GM12878 (cell line): ENCODE measurements around the gene TIRAP. TPM values are rescaled to one million over a fixed set of nuclear protein-coding genes. Genes with fewer than 3 reads are reported as not detected.

Source experiments
- ATAC-seq: fragments of 200-7000 bp; cut with Tn5 transposase; 3 replicates; pipeline ENCODE4 v1.9.1; 2020; ENCODE audit warnings: mild to moderate bottlenecking, moderate library complexity
- BruUV-seq: library from RNA; stranded (reverse); fragments of 400-500 nt; replicated peaks from 2 replicates; lab custom pipeline; 2021; lab: Mats Ljungman, UMichigan
- CTCF ChIA-PET: fragments of 300-600 bp; sonication (Branson Sonifier 250); formaldehyde crosslinking; extraction: SDS; loops from one replicate; lab custom pipeline; 2021; ENCODE audit warnings: inconsistent platforms; lab: Yijun Ruan, JAX
- POLR2A ChIA-PET: fragments of 350-600 bp; formaldehyde crosslinking; extraction: SDS; loops from one replicate; lab custom pipeline; 2021; ENCODE audit warnings: inconsistent platforms; lab: Charles Lee
- RAD21 ChIA-PET: fragments of 300-600 bp; sonication (Branson Sonifier 250); formaldehyde crosslinking; loops from one replicate; lab custom pipeline; 2023; ENCODE audit warnings: antibody characterized with exemption; ENCODE audit not compliant: unreplicated experiment; lab: Charles Lee
- SMC1A ChIA-PET: fragments of 300-600 bp; sonication (Branson Sonifier 250); formaldehyde crosslinking; loops from one replicate; lab custom pipeline; 2023; ENCODE audit not compliant: unreplicated experiment, uncharacterized antibody; lab: Charles Lee
- DNase-seq: peaks from one replicate; pipeline ENCODE4 v3.0.0-alpha.2; 2011; ENCODE audit warnings: low read depth, low spot score
- FAIRE-seq: peaks from 3 replicates; lab custom pipeline; 2011; peaks lifted over from hg19 to GRCh38; lab: Jason Lieb, UNC
- H2AFZ ChIP-seq: 2 replicates; pipeline ENCODE4 v1.6.0; 2011; ENCODE audit warnings: low read depth, low read length, control low read depth; ENCODE audit not compliant: control insufficient read depth
- H3K27ac ChIP-seq: 2 replicates; pipeline ENCODE4 v1.5.1; 2011; ENCODE audit warnings: control low read depth; ENCODE audit not compliant: control insufficient read depth, insufficient read depth
- H3K27me3 ChIP-seq, 2 experiments: replicated peaks in 1 of 2; 2 replicates each; pipeline versions ENCODE4 v1.6.0 to v1.6.1; 2011; ENCODE audit warnings: low read length in 1 of 2; ENCODE audit not compliant: control insufficient read depth in 2 of 2, insufficient read depth in 2 of 2
- H3K36me3 ChIP-seq, 2 experiments: 2 replicates each; pipeline ENCODE4 v1.5.1; 2011; ENCODE audit warnings: low read length in 1 of 2; ENCODE audit not compliant: control insufficient read depth in 2 of 2, insufficient read depth in 2 of 2
- H3K4me1 ChIP-seq: 2 replicates; pipeline ENCODE4 v1.6.1; 2011; ENCODE audit warnings: mild to moderate bottlenecking, low read length, moderate library complexity, mixed read lengths; ENCODE audit not compliant: control insufficient read depth, insufficient read depth
- H3K4me2 ChIP-seq: 2 replicates; pipeline ENCODE4 v1.6.0; 2011; ENCODE audit warnings: control low read depth; ENCODE audit not compliant: control insufficient read depth, insufficient read depth
- H3K4me3 ChIP-seq: fragments of 200-600 bp; sonication (generic); 2 replicates; pipeline ENCODE4 v1.5.1; 2016
- H3K79me2 ChIP-seq: 2 replicates; pipeline ENCODE4 v1.6.0; 2011; ENCODE audit warnings: low read length; ENCODE audit not compliant: control insufficient read depth, insufficient read depth
- H3K9ac ChIP-seq: 2 replicates; pipeline ENCODE4 v1.8.0; 2011; ENCODE audit warnings: low read length, control low read depth, mixed read lengths; ENCODE audit not compliant: control insufficient read depth, insufficient read depth
- H3K9me3 ChIP-seq: replicated peaks from 3 replicates; pipeline ENCODE4 v1.5.1; 2011; ENCODE audit warnings: mild to moderate bottlenecking, low read length; ENCODE audit not compliant: control insufficient read depth, insufficient read depth
- H4K20me1 ChIP-seq: 2 replicates; pipeline ENCODE4 v1.6.0; 2011; ENCODE audit not compliant: control insufficient read depth, insufficient read depth
- CBX3 ChIP-seq: fragments of 200-600 bp; sonication (generic); IDR thresholded peaks from 2 replicates; pipeline ENCODE4 v1.6.1; 2016; ENCODE audit warnings: low read depth, borderline replicate concordance
- CREB1 ChIP-seq: IDR thresholded peaks from 2 replicates; pipeline ENCODE4 v1.6.1; 2012; ENCODE audit warnings: low read depth, mild to moderate bottlenecking, inconsistent platforms
- ESRRA ChIP-seq: IDR thresholded peaks from 2 replicates; pipeline ENCODE4 v1.6.1; 2012; ENCODE audit warnings: mild to moderate bottlenecking, low read length, improper control_type of control experiment
- HDAC2 ChIP-seq: fragments of 200-600 bp; sonication (generic); IDR thresholded peaks from 2 replicates; pipeline ENCODE4 v1.6.1; 2017
- MEF2A ChIP-seq: IDR thresholded peaks from 2 replicates; pipeline ENCODE4 v1.6.1; 2011; ENCODE audit warnings: low read depth, mild to moderate bottlenecking, low read length, moderate library complexity; ENCODE audit not compliant: insufficient read depth
- MYC ChIP-seq: IDR thresholded peaks from 2 replicates; pipeline ENCODE4 v1.6.1; 2011; ENCODE audit warnings: mild to moderate bottlenecking, low read length, moderate library complexity, inconsistent platforms; ENCODE audit not compliant: insufficient read depth, insufficient replicate concordance, insufficient read length, severe bottlenecking
- NFXL1 ChIP-seq: fragments of 450-650 bp; IDR thresholded peaks from 2 replicates; pipeline ENCODE4 v1.6.1; 2017; ENCODE audit warnings: antibody characterized with exemption, mild to moderate bottlenecking, borderline replicate concordance
- NFYB ChIP-seq: IDR thresholded peaks from 2 replicates; pipeline ENCODE4 v1.6.1; 2011; ENCODE audit warnings: low read depth, mild to moderate bottlenecking, low read length, improper control_type of control experiment, moderate library complexity; ENCODE audit not compliant: insufficient read depth
- SMARCA5 ChIP-seq: fragments of 450-650 bp; IDR thresholded peaks from 2 replicates; pipeline ENCODE4 v1.6.1; 2017; ENCODE audit warnings: mild to moderate bottlenecking
- SP1 ChIP-seq: IDR thresholded peaks from one replicate; pipeline ENCODE4 v1.6.1; 2011; ENCODE audit warnings: low read depth, low read length
- YY1 ChIP-seq: IDR thresholded peaks from 2 replicates; pipeline ENCODE4 v1.6.1; 2011; ENCODE audit warnings: low read depth, mild to moderate bottlenecking, low read length
- ZNF622 ChIP-seq: fragments of 450-650 bp; IDR thresholded peaks from 2 replicates; pipeline ENCODE4 v1.6.1; 2017; ENCODE audit warnings: mild to moderate bottlenecking, inconsistent platforms
- WGBS: methylation state at CpG from one replicate; pipeline ENCODE4 v1.1.6; 2016; ENCODE audit warnings: low lambda C conversion rate; ENCODE audit not compliant: insufficient replicate concordance, insufficient coverage; ENCODE audit errors: missing lambda C conversion rate; 5-methylcytosine and 5-hydroxymethylcytosine counted together
- in situ Hi-C: fragments of 300-500 bp; cut with MboI; formaldehyde crosslinking; loops from 9 replicates; pipeline ENCODE4 v1.14.3; 2018; ENCODE audit warnings: mixed read lengths
- intact Hi-C: fragments of 100-400 bp; cut with micrococcal nuclease; formaldehyde crosslinking; loops from one replicate; pipeline ENCODE4 v1.14.2; 2022; ENCODE audit not compliant: unreplicated experiment
- polyA plus RNA-seq, 11 experiments: library from polyadenylated mRNA; depleted of rRNA in 4 of 11; unstranded in 6 of 11; stranded (reverse) in 5 of 11; fragments of >200 nt; fragmentation: Nextera tagmentation in 4 of 11; fragmentation: Illumina TruSeq in 1 of 11; extraction: Ambion mirVana in 4 of 11; extraction: Trizol in 1 of 11; gene quantifications; 1 replicate in 1 of 11; 2 replicates in 10 of 11; pipeline versions ENCODE4 v1.2.1 to v1.2.3, GENCODE V29; 2011 to 2016; ENCODE audit warnings: inconsistent platforms in 2 of 11, missing spikeins in 2 of 11, low read depth in 1 of 11
- total RNA-seq, 4 experiments: library from RNA; depleted of rRNA in 3 of 4; stranded (reverse); fragments of >200 nt in 3 of 4; fragmentation: Illumina TruSeq in 1 of 4; extraction: Trizol in 1 of 4; gene quantifications; 2 replicates each; pipeline versions ENCODE4 v1.2.1 to v1.2.3, GENCODE V29; 2013 to 2021
- TF ChIP-seq, protein P1 (sequence below): IDR thresholded peaks from 2 replicates; pipeline ENCODE4 v1.6.1; 2011; ENCODE audit warnings: low read depth, mild to moderate bottlenecking, low read length, moderate library complexity, borderline replicate concordance; ENCODE audit errors: extremely low read depth
- TF ChIP-seq, protein P2 (sequence below): fragments of 450-650 bp; IDR thresholded peaks from 2 replicates; pipeline ENCODE4 v1.6.1; 2017; ENCODE audit warnings: mild to moderate bottlenecking

TIRAP gene
- total and polyA plus RNA-seq, 10 of the 15 experiments (the other 5 are each of a cell fraction or from before 2014, with no cell fraction given), result 0.76 to 9.9 (median 4.7) TPM

DNA sequence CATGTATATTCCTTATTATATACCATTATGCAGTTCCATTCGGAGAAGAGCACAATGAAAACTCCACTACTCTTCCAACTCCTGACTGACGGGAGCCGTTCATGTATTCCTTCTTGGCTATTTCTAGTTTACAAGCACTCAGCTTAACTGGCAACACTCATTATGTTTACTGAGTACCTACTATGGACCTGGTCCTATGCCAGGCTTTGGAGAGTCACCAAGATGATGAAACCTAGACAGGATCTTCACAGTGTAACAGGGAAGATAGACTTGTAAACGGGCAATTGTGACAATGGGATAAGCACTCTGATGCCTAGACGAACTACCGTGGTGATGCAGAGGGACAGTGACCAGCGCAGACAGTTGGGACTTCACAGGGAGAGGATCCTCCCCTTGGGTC, 50.2 kb downstream of the TIRAP start:
- H3K27ac ChIP-seq, result no peak overlapping the region
- no peak overlapping the region for H2AFZ ChIP-seq
- ChIA-PET RAD21 (no interaction called here), SMC1A (no interaction called here), POLR2A (interaction anchor here (0.6 kb wide), 1 partner anchor 70 kb away, joined by 3 read pairs; no protein-coding TSS in a partner anchor), CTCF (no interaction called here)
- H3K4me3 ChIP-seq, result no peak overlapping the region
- no peak overlapping the region for H3K9ac ChIP-seq
- H4K20me1 ChIP-seq, result no peaks in the 10 kb centered on the region
- H3K9me3 ChIP-seq, result no peaks in the 10 kb centered on the region
- H3K27me3 ChIP-seq, result no peaks in the 10 kb centered on the region
- H3K36me3 ChIP-seq, result peaks cover 22 to 29% of the 10 kb centered on the region in 2 experiments
- DNase-seq (no peak), FAIRE-seq (no peak), ATAC-seq (no peak)
- no TSS peak for BruUV-seq
- in situ Hi-C loops (no loop called here), intact Hi-C loops (no loop called here)
- no peaks in the 10 kb centered on the region for H3K79me2 ChIP-seq
- WGBS, result 90% methylated on average over 7 of the region's 7 CpGs
- H3K4me1 ChIP-seq, result no peaks in the 10 kb centered on the region; the same call in 1 of the 2 replicates
- TF ChIP-seq NFYB (no peak), CBX3 (no peak), ZNF622 (no peak), SMARCA5 (no peak), MEF2A (no peak), YY1 (no peak), HDAC2 (no peak), NFXL1 (no peak), SP1 (no peak), CREB1 (no peak), MYC (no peak), ESRRA (no peak)
- TF ChIP-seq, protein P1, sequence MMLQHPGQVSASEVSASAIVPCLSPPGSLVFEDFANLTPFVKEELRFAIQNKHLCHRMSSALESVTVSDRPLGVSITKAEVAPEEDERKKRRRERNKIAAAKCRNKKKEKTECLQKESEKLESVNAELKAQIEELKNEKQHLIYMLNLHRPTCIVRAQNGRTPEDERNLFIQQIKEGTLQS, result no peak
- TF ChIP-seq, protein P2, sequence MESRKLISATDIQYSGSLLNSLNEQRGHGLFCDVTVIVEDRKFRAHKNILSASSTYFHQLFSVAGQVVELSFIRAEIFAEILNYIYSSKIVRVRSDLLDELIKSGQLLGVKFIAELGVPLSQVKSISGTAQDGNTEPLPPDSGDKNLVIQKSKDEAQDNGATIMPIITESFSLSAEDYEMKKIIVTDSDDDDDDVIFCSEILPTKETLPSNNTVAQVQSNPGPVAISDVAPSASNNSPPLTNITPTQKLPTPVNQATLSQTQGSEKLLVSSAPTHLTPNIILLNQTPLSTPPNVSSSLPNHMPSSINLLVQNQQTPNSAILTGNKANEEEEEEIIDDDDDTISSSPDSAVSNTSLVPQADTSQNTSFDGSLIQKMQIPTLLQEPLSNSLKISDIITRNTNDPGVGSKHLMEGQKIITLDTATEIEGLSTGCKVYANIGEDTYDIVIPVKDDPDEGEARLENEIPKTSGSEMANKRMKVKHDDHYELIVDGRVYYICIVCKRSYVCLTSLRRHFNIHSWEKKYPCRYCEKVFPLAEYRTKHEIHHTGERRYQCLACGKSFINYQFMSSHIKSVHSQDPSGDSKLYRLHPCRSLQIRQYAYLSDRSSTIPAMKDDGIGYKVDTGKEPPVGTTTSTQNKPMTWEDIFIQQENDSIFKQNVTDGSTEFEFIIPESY, result no peak
- TF ChIP-seq, all 136 proteins: peak for 0
- H3K4me2 ChIP-seq, result no peak overlapping the region
